NCI-H1694 treated with DMSO at 0.1 percent for 48 hours (cell line): Measurements from ENCODE around the gene RAB25.

Source experiments
- DNase-seq: peaks from one replicate; lab custom pipeline; 2025; lab: John Stamatoyannopoulos, UW

The RAB25 gene

DNA sequence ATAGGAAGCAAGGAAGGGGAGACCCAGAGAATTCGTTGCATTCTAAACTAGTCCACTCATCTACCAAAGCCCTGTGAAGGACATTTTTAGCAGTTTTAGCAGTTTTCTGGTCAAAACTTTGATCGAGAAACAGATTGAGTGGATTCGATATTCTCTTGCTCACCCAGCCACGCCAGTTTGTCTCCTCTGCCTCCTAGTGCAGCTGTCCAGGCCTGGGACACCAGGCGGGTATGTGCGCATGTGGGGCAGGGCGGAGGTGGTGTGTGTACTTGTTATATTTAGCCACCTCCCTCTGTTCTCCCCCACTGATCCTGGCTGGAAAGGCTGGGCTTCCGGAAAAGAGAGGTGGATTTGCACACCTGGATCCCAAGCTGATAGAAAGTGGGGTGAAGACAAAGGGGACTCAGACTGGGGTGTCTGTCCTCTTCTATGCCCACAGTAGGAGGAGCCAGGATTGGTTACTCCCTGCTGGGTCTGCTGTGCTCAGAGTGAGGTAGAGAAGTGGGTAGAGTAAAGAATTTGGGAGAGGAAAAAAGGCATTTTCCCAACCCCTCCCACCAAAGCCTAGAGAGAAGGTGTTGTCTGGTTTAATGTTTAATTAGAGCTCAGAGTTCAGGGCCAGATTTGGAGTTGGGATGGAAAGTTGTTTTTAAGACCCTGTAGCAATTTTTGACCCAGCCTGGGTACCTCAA is 57.4 kb downstream of the RAB25 start:
- no peak for DNase-seq

DNA sequence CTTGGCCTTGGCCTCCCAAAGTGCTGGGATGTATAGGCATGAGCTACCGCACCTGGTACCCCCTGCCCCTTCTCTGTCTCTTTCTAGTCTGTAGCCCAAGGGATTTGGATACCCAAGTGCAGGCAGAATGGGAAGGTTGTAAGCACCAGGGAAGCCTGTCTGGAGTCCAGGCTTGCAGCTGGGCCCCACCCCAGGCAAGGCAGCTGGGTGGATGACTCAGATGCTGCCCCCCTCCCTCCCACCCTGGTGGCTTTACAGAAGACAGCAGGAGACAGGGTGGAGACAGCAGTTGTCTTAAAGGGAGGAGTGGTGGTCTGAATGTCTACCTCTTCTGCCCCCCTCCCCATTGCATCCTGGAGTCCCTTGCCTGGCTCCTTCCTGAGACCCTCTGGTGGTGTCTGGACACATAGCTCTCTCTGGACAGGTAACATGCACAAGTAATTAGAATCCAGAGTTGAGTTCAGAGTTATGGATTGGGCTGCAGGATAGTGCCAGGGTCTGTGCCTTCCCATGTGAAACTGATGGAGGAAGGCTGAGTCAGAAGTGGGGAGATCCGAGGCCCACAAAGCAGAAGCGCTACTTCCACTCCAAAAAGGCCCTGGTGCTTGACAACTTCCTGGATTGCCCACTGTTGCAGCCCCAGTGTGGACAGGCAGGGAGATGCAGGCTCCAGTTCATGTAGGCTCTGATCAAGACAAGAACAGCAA is 58.7 kb downstream of the RAB25 start:
- DNase-seq, result no peak
